ENCODE results near the gene SLC22A16. TPM values are rescaled to one million over a fixed set of nuclear protein-coding genes. Genes with fewer than 3 reads are reported as not detected.
"Not testable (repeated sequence)": the region's sequence is repeated elsewhere in the genome, so short reads cannot be mapped to it uniquely, and the experiment has no call there.

SLC22A16 gene
- total and polyA plus RNA-seq, 2 experiments from 2014 or later = not detected

GRCh38 chr6:110509617-110510241 lies 33.3 kb upstream of the SLC22A16 start:
- Histone ChIP-seq H2AFZ (no peak overlapping the region), H3K27ac (peak overlapping the region; percentile 68), H3K36me3 (replicated peaks; ENCODE audit: insufficient read depth, low read depth) (no peaks in the 10 kb centered on the region), H3K79me2 (no peaks in the 10 kb centered on the region), H3K9me3 (ENCODE audit: low read depth) (no peaks in the 10 kb centered on the region), H3K4me3 (no peak overlapping the region), H3K4me2 (no peak overlapping the region), H3K4me1 (ENCODE audit: insufficient read depth) (peaks cover 14% of the 10 kb centered on the region), H3K9me2 (replicated peaks; ENCODE audit: insufficient read depth) (no peaks in the 10 kb centered on the region), H4K20me1 (ENCODE audit: insufficient read depth, poor library complexity, severe bottlenecking) (no peaks in the 10 kb centered on the region), H3K27me3 (no peaks in the 10 kb centered on the region)
- 100% methylated on average over 1 of the region's 1 CpG for WGBS (ENCODE audit: low lambda C conversion rate, missing lambda C conversion rate)
- peak; percentile 48 for DNase-seq (ENCODE audit: low spot score)
- TF ChIP-seq EZH2phosphoT487 (IDR thresholded peaks at IDR 0.05; ENCODE audit: low read depth, severe bottlenecking, unreplicated experiment) = no peak
- TF ChIP-seq, protein P1, sequence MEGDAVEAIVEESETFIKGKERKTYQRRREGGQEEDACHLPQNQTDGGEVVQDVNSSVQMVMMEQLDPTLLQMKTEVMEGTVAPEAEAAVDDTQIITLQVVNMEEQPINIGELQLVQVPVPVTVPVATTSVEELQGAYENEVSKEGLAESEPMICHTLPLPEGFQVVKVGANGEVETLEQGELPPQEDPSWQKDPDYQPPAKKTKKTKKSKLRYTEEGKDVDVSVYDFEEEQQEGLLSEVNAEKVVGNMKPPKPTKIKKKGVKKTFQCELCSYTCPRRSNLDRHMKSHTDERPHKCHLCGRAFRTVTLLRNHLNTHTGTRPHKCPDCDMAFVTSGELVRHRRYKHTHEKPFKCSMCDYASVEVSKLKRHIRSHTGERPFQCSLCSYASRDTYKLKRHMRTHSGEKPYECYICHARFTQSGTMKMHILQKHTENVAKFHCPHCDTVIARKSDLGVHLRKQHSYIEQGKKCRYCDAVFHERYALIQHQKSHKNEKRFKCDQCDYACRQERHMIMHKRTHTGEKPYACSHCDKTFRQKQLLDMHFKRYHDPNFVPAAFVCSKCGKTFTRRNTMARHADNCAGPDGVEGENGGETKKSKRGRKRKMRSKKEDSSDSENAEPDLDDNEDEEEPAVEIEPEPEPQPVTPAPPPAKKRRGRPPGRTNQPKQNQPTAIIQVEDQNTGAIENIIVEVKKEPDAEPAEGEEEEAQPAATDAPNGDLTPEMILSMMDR (IDR thresholded peaks at IDR 0.05; ENCODE audit: poor library complexity) = no peak

- not testable (repeated sequence) for H3K79me2 ChIP-seq; DNase-seq (ENCODE audit: low spot score); H3K9me3 ChIP-seq (ENCODE audit: low read depth); H3K9me2 ChIP-seq (replicated peaks; ENCODE audit: insufficient read depth); H2AFZ ChIP-seq; H3K27ac ChIP-seq; H3K4me1 ChIP-seq (ENCODE audit: insufficient read depth); H3K4me2 ChIP-seq; H4K20me1 ChIP-seq (ENCODE audit: insufficient read depth, poor library complexity, severe bottlenecking); H3K4me3 ChIP-seq; H3K27me3 ChIP-seq; H3K36me3 ChIP-seq (replicated peaks; ENCODE audit: insufficient read depth, low read depth)
- 78% methylated on average over 2 of the region's 2 CpGs for WGBS (ENCODE audit: low lambda C conversion rate, missing lambda C conversion rate)
Measured at GRCh38 chr6:110504891-110505290, 28.5 kb upstream of the SLC22A16 start.

GRCh38 chr6:110495949-110496348 lies 19.5 kb upstream of the SLC22A16 start:
- no peaks in the 10 kb centered on the region for H3K27me3 ChIP-seq
- H3K36me3 ChIP-seq (replicated peaks; ENCODE audit: insufficient read depth, low read depth) = no peaks in the 10 kb centered on the region
- H3K4me3 ChIP-seq = no peak overlapping the region
- no peak for DNase-seq (ENCODE audit: low spot score)
- H3K4me2 ChIP-seq = no peak overlapping the region
- H3K9me2 ChIP-seq (replicated peaks; ENCODE audit: insufficient read depth) = no peaks in the 10 kb centered on the region
- no peaks in the 10 kb centered on the region for H3K79me2 ChIP-seq
- H4K20me1 ChIP-seq (ENCODE audit: insufficient read depth, poor library complexity, severe bottlenecking) = no peaks in the 10 kb centered on the region
- H3K4me1 ChIP-seq (ENCODE audit: insufficient read depth) = no peaks in the 10 kb centered on the region
- no peak for TF ChIP-seq EZH2 (IDR thresholded peaks at IDR 0.05; ENCODE audit: borderline replicate concordance)
- TF ChIP-seq EZH2phosphoT487 (IDR thresholded peaks at IDR 0.05; ENCODE audit: low read depth, severe bottlenecking, unreplicated experiment) = no peak
- TF ChIP-seq, protein P1 (IDR thresholded peaks at IDR 0.05; ENCODE audit: poor library complexity) = no peak
- H3K27ac ChIP-seq = peak overlapping the region; percentile 0
- 25% methylated on average over 4 of the region's 4 CpGs for WGBS (ENCODE audit: low lambda C conversion rate, missing lambda C conversion rate)
- no peak overlapping the region for H2AFZ ChIP-seq
- H3K9me3 ChIP-seq (ENCODE audit: low read depth) = no peaks in the 10 kb centered on the region

DNA sequence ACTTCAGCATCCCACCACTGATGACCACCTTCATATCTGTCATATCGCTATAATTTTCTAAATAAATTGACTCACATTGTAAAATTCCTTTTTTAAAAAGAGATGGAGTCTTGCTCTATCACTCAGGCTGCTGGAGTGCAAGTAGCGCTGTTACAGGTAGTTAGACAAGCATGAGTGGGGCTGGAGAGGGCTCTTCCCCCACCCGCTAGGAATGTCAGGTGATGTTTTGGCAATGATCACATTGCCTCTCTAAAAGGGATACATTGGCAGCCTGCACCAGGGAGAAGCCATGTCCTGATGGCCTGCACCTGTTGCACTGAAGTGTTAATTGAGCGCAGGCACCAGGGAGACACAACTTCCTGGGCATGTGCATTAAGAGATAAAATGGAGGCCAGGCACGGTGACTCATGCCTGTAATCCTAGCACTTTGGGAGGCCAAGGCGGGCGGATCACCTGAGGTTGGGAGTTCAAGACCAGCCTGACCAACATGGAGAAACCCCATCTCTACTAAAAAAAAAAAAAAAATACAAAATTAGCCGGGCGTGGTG lies 16.9 kb upstream of the SLC22A16 start:
- 93% methylated on average over 9 of the region's 9 CpGs for WGBS (ENCODE audit: low lambda C conversion rate, missing lambda C conversion rate)
- H3K4me2 ChIP-seq = no peak overlapping the region
- H3K4me1 ChIP-seq (ENCODE audit: insufficient read depth) = no peaks in the 10 kb centered on the region
- H3K9me2 ChIP-seq (replicated peaks; ENCODE audit: insufficient read depth) = no peaks in the 10 kb centered on the region
- H4K20me1 ChIP-seq (ENCODE audit: insufficient read depth, poor library complexity, severe bottlenecking) = no peaks in the 10 kb centered on the region
- no peak overlapping the region for H3K27ac ChIP-seq
- TF ChIP-seq EZH2 (IDR thresholded peaks at IDR 0.05; ENCODE audit: borderline replicate concordance) (no peak), EZH2phosphoT487 (IDR thresholded peaks at IDR 0.05; ENCODE audit: low read depth, severe bottlenecking, unreplicated experiment) (no peak)
- TF ChIP-seq, protein P1 (IDR thresholded peaks at IDR 0.05; ENCODE audit: poor library complexity) = no peak
- no peaks in the 10 kb centered on the region for H3K9me3 ChIP-seq (ENCODE audit: low read depth)
- DNase-seq (ENCODE audit: low spot score) = no peak
- H2AFZ ChIP-seq = no peak overlapping the region
- no peak overlapping the region for H3K4me3 ChIP-seq
- H3K27me3 ChIP-seq = no peaks in the 10 kb centered on the region
- no peaks in the 10 kb centered on the region for H3K79me2 ChIP-seq
- no peaks in the 10 kb centered on the region for H3K36me3 ChIP-seq (replicated peaks; ENCODE audit: insufficient read depth, low read depth)
